IMR-90 (cell line): ENCODE results near the gene CDC45. TPM values are rescaled to one million over a fixed set of nuclear protein-coding genes. Genes with fewer than 3 reads are reported as not detected.

ENCODE experiments used
- ATAC-seq: fragments of 200-7000 bp; cut with Tn5 transposase; 2 replicates; pipeline ENCODE4 v1.9.1; 2020; ENCODE audit warnings: low read depth, mild to moderate bottlenecking, moderate library complexity
- BruUV-seq: library from RNA; stranded (reverse); fragments of 400-500 nt; replicated peaks from 2 replicates; lab custom pipeline; 2021; lab: Mats Ljungman, UMichigan
- CTCF ChIA-PET: fragments of 300-600 bp; formaldehyde crosslinking; extraction: SDS; loops from one replicate; lab custom pipeline; 2021; ENCODE audit warnings: antibody characterized with exemption; lab: Yijun Ruan, JAX
- POLR2A ChIA-PET: fragments of 300-600 bp; sonication (Branson Sonifier 250); formaldehyde crosslinking; loops from one replicate; lab custom pipeline; 2022; ENCODE audit warnings: antibody characterized with exemption; ENCODE audit not compliant: unreplicated experiment; lab: Charles Lee
- DNase-seq: peaks from one replicate; pipeline ENCODE4 v3.0.0; 2013
- H2AFZ ChIP-seq: replicated peaks from 2 replicates; pipeline ENCODE3; 2013; ENCODE audit warnings: low read length, mild to moderate bottlenecking; ENCODE audit not compliant: poor library complexity
- H2AK5ac ChIP-seq: 2 replicates; pipeline ENCODE4 v1.6.1; 2013; ENCODE audit warnings: low read depth, low read length, inconsistent platforms
- H2AK9ac ChIP-seq: replicated peaks from 2 replicates; pipeline ENCODE3; 2013; ENCODE audit warnings: mild to moderate bottlenecking, low read depth, low read length, moderate library complexity; ENCODE audit not compliant: poor library complexity
- H2BK120ac ChIP-seq: 2 replicates; pipeline ENCODE4 v1.6.1; 2013; ENCODE audit warnings: low read depth, low read length, inconsistent platforms
- H2BK15ac ChIP-seq: 3 replicates; pipeline ENCODE4 v1.6.1; 2013; ENCODE audit warnings: low read depth, low read length, inconsistent platforms
- H2BK20ac ChIP-seq: 2 replicates; pipeline ENCODE4 v1.6.1; 2013; ENCODE audit warnings: low read depth, mild to moderate bottlenecking, inconsistent platforms, low read length, moderate library complexity
- H2BK5ac ChIP-seq: 2 replicates; pipeline ENCODE4 v1.6.1; 2013; ENCODE audit warnings: mild to moderate bottlenecking, low read depth, low read length, inconsistent platforms; ENCODE audit not compliant: poor library complexity, severe bottlenecking
- H3K14ac ChIP-seq: replicated peaks from 2 replicates; pipeline ENCODE4 v1.6.1; 2013; ENCODE audit warnings: low read depth, low read length, inconsistent platforms
- H3K18ac ChIP-seq: 2 replicates; pipeline ENCODE4 v1.6.1; 2013; ENCODE audit warnings: low read depth, low read length, control low read depth
- H3K23ac ChIP-seq: 2 replicates; pipeline ENCODE4 v1.6.1; 2013; ENCODE audit warnings: low read depth, low read length, inconsistent platforms
- H3K27ac ChIP-seq: 2 replicates; pipeline ENCODE4 v1.5.1; 2013; ENCODE audit warnings: mild to moderate bottlenecking, control low read depth, low read length; ENCODE audit not compliant: insufficient read depth
- H3K27me3 ChIP-seq: 2 replicates; pipeline ENCODE4 v1.6.1; 2013; ENCODE audit warnings: low read length; ENCODE audit not compliant: control insufficient read depth, insufficient read depth
- H3K36me3 ChIP-seq: 2 replicates; pipeline ENCODE4 v1.6.1; 2013; ENCODE audit warnings: low read length, mixed read lengths; ENCODE audit not compliant: control insufficient read depth, insufficient read depth
- H3K4ac ChIP-seq: 2 replicates; pipeline ENCODE4 v1.6.1; 2013; ENCODE audit warnings: low read depth, low read length, inconsistent platforms
- H3K4me1 ChIP-seq: 2 replicates; pipeline ENCODE4 v1.6.1; 2013; ENCODE audit warnings: low read length, mixed read lengths; ENCODE audit not compliant: control insufficient read depth, insufficient read depth
- H3K4me2 ChIP-seq: 2 replicates; pipeline ENCODE4 v1.6.1; 2013; ENCODE audit warnings: low read depth, mild to moderate bottlenecking, control low read depth, low read length, moderate library complexity
- H3K4me3 ChIP-seq: 2 replicates; pipeline ENCODE4 v1.5.1; 2013; ENCODE audit warnings: low read depth, mild to moderate bottlenecking, control low read depth, low read length, moderate library complexity; ENCODE audit not compliant: insufficient read depth
- H3K56ac ChIP-seq: 2 replicates; pipeline ENCODE4 v1.6.1; 2013; ENCODE audit warnings: low read length, inconsistent platforms; ENCODE audit not compliant: insufficient read depth; ENCODE audit errors: extremely low read depth
- H3K79me1 ChIP-seq, 2 experiments: 2 replicates each; pipeline ENCODE4 v1.6.1; 2013; ENCODE audit warnings: low read length in 2 of 2, inconsistent platforms in 1 of 2, low read depth in 1 of 2
- H3K9ac ChIP-seq: 2 replicates; pipeline ENCODE4 v1.6.1; 2013; ENCODE audit warnings: low read depth, low read length, control low read depth
- H3K9me1 ChIP-seq: 2 replicates; pipeline ENCODE4 v1.6.1; 2013; ENCODE audit warnings: low read length, inconsistent platforms; ENCODE audit not compliant: insufficient read depth
- H3K9me3 ChIP-seq: 2 replicates; pipeline ENCODE4 v1.6.1; 2013; ENCODE audit warnings: low read length; ENCODE audit not compliant: control insufficient read depth, insufficient read depth
- H4K20me1 ChIP-seq: 2 replicates; pipeline ENCODE4 v1.6.1; 2013; ENCODE audit warnings: low read length, inconsistent platforms; ENCODE audit not compliant: insufficient read depth
- H4K5ac ChIP-seq: 2 replicates; pipeline ENCODE4 v1.6.1; 2013; ENCODE audit warnings: mild to moderate bottlenecking, low read depth, low read length, control low read depth
- H4K8ac ChIP-seq, 2 experiments: 2 replicates each; pipeline ENCODE4 v1.6.1; 2013; ENCODE audit warnings: low read depth in 2 of 2, low read length in 2 of 2, control low read depth in 1 of 2, inconsistent platforms in 1 of 2
- H4K91ac ChIP-seq: 2 replicates; pipeline ENCODE4 v1.6.1; 2013; ENCODE audit warnings: low read depth, low read length, inconsistent platforms; ENCODE audit not compliant: insufficient read depth
- BHLHE40 ChIP-seq: fragments of 150-350 bp; IDR thresholded peaks from 2 replicates; pipeline ENCODE4 v1.6.1; 2016; ENCODE audit warnings: mild to moderate bottlenecking, low read depth, low read length
- CEBPB ChIP-seq: IDR thresholded peaks from 2 replicates; pipeline ENCODE4 v1.6.1; 2012; ENCODE audit warnings: low read depth, low read length, improper control_type of control experiment
- CHD1 ChIP-seq: IDR thresholded peaks from 2 replicates; pipeline ENCODE4 v1.6.1; 2012; ENCODE audit warnings: low read depth, low read length, improper control_type of control experiment
- CTCF ChIP-seq: conservative IDR thresholded peaks from 2 replicates; pipeline ENCODE4 v1.5.1; 2012; ENCODE audit warnings: mild to moderate bottlenecking, low read depth, low read length, improper control_type of control experiment
- ELK1 ChIP-seq: fragments of 150-350 bp; IDR thresholded peaks from 2 replicates; pipeline ENCODE4 v1.6.1; 2016; ENCODE audit warnings: low read depth, mild to moderate bottlenecking, low read length, moderate library complexity, borderline replicate concordance
- FOS ChIP-seq: fragments of 150-350 bp; IDR thresholded peaks from 2 replicates; pipeline ENCODE4 v1.6.1; 2016; ENCODE audit warnings: low read depth, low read length
- MAFK ChIP-seq: IDR thresholded peaks from 2 replicates; pipeline ENCODE4 v1.6.1; 2012; ENCODE audit warnings: low read depth, low read length, improper control_type of control experiment
- MAZ ChIP-seq: IDR thresholded peaks from 2 replicates; pipeline ENCODE4 v1.6.1; 2012; ENCODE audit warnings: low read depth, mild to moderate bottlenecking, low read length, improper control_type of control experiment, moderate library complexity, borderline replicate concordance
- MXI1 ChIP-seq: IDR thresholded peaks from 2 replicates; pipeline ENCODE4 v1.6.1; 2012; ENCODE audit warnings: low read depth, mild to moderate bottlenecking, low read length, moderate library complexity, borderline replicate concordance
- NFE2L2 ChIP-seq: fragments of 150-350 bp; IDR thresholded peaks from 2 replicates; pipeline ENCODE4 v1.6.1; 2016; ENCODE audit warnings: low read depth, mild to moderate bottlenecking, low read length
- POLR2A ChIP-seq: IDR thresholded peaks from 2 replicates; pipeline ENCODE4 v1.6.1; 2012; ENCODE audit warnings: mild to moderate bottlenecking, low read depth, low read length
- RAD21 ChIP-seq: IDR thresholded peaks from 2 replicates; pipeline ENCODE4 v1.6.1; 2012; ENCODE audit warnings: low read length, improper control_type of control experiment
- RCOR1 ChIP-seq: IDR thresholded peaks from 2 replicates; pipeline ENCODE4 v1.6.1; 2012; ENCODE audit warnings: mild to moderate bottlenecking, low read length, improper control_type of control experiment; ENCODE audit not compliant: insufficient replicate concordance
- RFX5 ChIP-seq: IDR thresholded peaks from 2 replicates; pipeline ENCODE4 v1.8.0; 2012; ENCODE audit warnings: low read depth, mild to moderate bottlenecking, low read length, moderate library complexity
- SMC3 ChIP-seq: fragments of 150-350 bp; IDR thresholded peaks from 2 replicates; pipeline ENCODE4 v1.6.1; 2016; ENCODE audit warnings: low read depth, mild to moderate bottlenecking, antibody characterized with exemption, low read length, moderate library complexity
- USF2 ChIP-seq: fragments of 150-350 bp; IDR thresholded peaks from 2 replicates; pipeline ENCODE4 v1.6.1; 2017; ENCODE audit warnings: mild to moderate bottlenecking, antibody characterized with exemption, low read length, low read depth
- WGBS, 2 experiments: methylation state at CpG; one replicate each; pipeline versions ENCODE4 v1.1.5 to v1.1.7; 2013; ENCODE audit warnings: missing lambda C conversion rate in 2 of 2; ENCODE audit not compliant: insufficient read length in 1 of 2; ENCODE audit errors: extremely low coverage in 2 of 2; 5-methylcytosine and 5-hydroxymethylcytosine counted together
- dilution Hi-C: fragments of 300-500 bp; cut with HindIII; formaldehyde crosslinking; loops from one replicate; pipeline ENCODE4 v1.14.3; 2018; ENCODE audit warnings: low sequenced_read_pairs; ENCODE audit not compliant: unreplicated experiment
- in situ Hi-C: fragments of 300-500 bp; cut with MboI; formaldehyde crosslinking; loops from 3 replicates; pipeline ENCODE4 v1.14.3; 2019; ENCODE audit warnings: low sequenced_read_pairs, inconsistent platforms, mixed read lengths
- intact Hi-C: fragments of 100-400 bp; cut with micrococcal nuclease; formaldehyde crosslinking; loops from 2 replicates; pipeline ENCODE4 v1.10.0; 2022
- polyA plus RNA-seq, 3 experiments: library from polyadenylated mRNA; depleted of rRNA; stranded (reverse); fragments of >200 nt; gene quantifications; 2 replicates each; pipeline ENCODE4 v1.2.3, GENCODE V29; 2012; ENCODE audit warnings: low replicate concordance in 1 of 3
- total RNA-seq: library from RNA; depleted of rRNA; stranded (reverse); fragments of >200 nt; gene quantifications from 2 replicates; pipeline ENCODE4 v1.2.3, GENCODE V29; 2012

The CDC45 gene
- total and polyA plus RNA-seq, 2 of the 4 experiments (the other 2 are of a cell fraction), result 22.7 to 44.6 TPM

GRCh38 chr22:19461506-19461905, 18.2 kb upstream of the CDC45 start:
- intact Hi-C loops (no loop called here), in situ Hi-C loops (no loop called here), dilution Hi-C loops (no loop called here)
- H4K8ac ChIP-seq, result no peak overlapping the region
- H4K20me1 ChIP-seq, result peaks cover 9% of the 10 kb centered on the region
- no peak overlapping the region for H2AK9ac ChIP-seq
- no peak overlapping the region for H3K56ac ChIP-seq
- H2BK15ac ChIP-seq, result no peak overlapping the region
- ATAC-seq, result no peak
- no peak overlapping the region for H3K4me3 ChIP-seq
- peaks cover 35% of the 10 kb centered on the region for H3K36me3 ChIP-seq
- no CpG with 5 or more reads among the region's 1 CpG for WGBS, 2 experiments
- no peak overlapping the region for H2AK5ac ChIP-seq
- H2AFZ ChIP-seq, result no peak overlapping the region
- H3K4me1 ChIP-seq, result peaks cover 8% of the 10 kb centered on the region; the same call in 1 of the 2 replicates
- H2BK5ac ChIP-seq, result no peak overlapping the region
- no peak overlapping the region for H3K14ac ChIP-seq
- peaks cover 11% of the 10 kb centered on the region; the same call in 1 of the 2 replicates for H3K9me1 ChIP-seq
- no peak overlapping the region for H3K18ac ChIP-seq
- H3K27me3 ChIP-seq, result no peaks in the 10 kb centered on the region
- H3K4ac ChIP-seq, result no peak overlapping the region
- CTCF ChIA-PET, result no interaction called here
- H3K27ac ChIP-seq, result no peak overlapping the region
- BruUV-seq, result no TSS peak
- no peaks in the 10 kb centered on the region for H3K9me3 ChIP-seq
- no peak for DNase-seq
- no peak overlapping the region for H3K23ac ChIP-seq
- H3K4me2 ChIP-seq, result no peak overlapping the region
- H3K79me1 ChIP-seq, result peaks cover 8 to 21% of the 10 kb centered on the region in 2 experiments; a peak in 3 of 4 replicates
- no peak overlapping the region for H2BK20ac ChIP-seq
- no peak overlapping the region for H3K9ac ChIP-seq
- no peak overlapping the region for H2BK120ac ChIP-seq
- no peak overlapping the region for H4K5ac ChIP-seq
- TF ChIP-seq RAD21 (no peak), SMC3 (no peak), CTCF (no peak), POLR2A (no peak), RFX5 (no peak), ELK1 (no peak), MAZ (no peak), CEBPB (no peak), BHLHE40 (no peak), FOS (no peak), USF2 (no peak), CHD1 (no peak), MXI1 (no peak), NFE2L2 (no peak), RCOR1 (no peak), MAFK (no peak)
- POLR2A ChIA-PET, result no interaction called here
- H4K91ac ChIP-seq, result no peak overlapping the region
